Nephron (organoid): ENCODE data around the gene IL23R.

Experiments used
- H3K27ac Mint-ChIP-seq, 3 experiments: 2 replicates each; pipeline ENCODE4 v1.8.0; 2020; ENCODE audit warnings: mixed read lengths in 3 of 3, mild to moderate bottlenecking in 2 of 3, moderate library complexity in 1 of 3
- H3K27me3 Mint-ChIP-seq: 2 replicates; pipeline ENCODE4 v1.8.0; 2021; ENCODE audit warnings: low read depth, mild to moderate bottlenecking, moderate library complexity, mixed read lengths
- H3K36me3 Mint-ChIP-seq: 2 replicates; pipeline ENCODE4 v1.8.0; 2020; ENCODE audit warnings: low read depth, mixed read lengths
- H3K4me1 Mint-ChIP-seq: 2 replicates; pipeline ENCODE4 v1.8.0; 2020; ENCODE audit warnings: mixed read lengths
- H3K4me3 Mint-ChIP-seq, 3 experiments: 2 replicates each; pipeline ENCODE4 v1.8.0; 2020; ENCODE audit warnings: mild to moderate bottlenecking in 3 of 3, mixed read lengths in 3 of 3, moderate library complexity in 2 of 3
- H3K9me3 Mint-ChIP-seq: 2 replicates; pipeline ENCODE4 v1.8.0; 2020; ENCODE audit warnings: mixed read lengths
- TF ChIP-seq, protein P1 (sequence below), 3 experiments: fragments of 200-600 bp; sonication (generic); IDR thresholded peaks; one replicate each; pipeline ENCODE4 v1.5.0; 2021; ENCODE audit warnings: antibody characterized with exemption in 3 of 3; ENCODE audit not compliant: unreplicated experiment in 3 of 3

The IL23R gene

DNA sequence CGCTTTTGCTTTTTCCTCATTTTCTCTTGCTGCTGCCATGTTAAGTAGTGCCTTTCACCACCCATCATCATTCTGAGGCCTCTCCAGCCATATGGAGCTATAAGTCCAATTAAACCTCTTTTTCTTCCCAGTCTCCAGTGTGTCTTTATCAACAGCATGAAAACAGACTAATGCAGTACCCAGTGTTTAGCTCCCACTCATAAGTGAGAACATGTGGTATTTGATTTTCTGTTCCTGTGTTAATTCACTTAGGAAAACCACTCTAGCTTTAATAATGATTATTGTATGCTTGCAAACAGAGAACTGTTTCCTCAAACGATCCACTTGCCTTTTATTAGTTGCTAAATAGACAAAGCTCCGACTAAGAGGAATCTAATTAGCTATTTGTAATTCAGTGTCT, 43.3 kb downstream of the IL23R start:
- no peak overlapping the region for H3K4me3 Mint-ChIP-seq
- TF ChIP-seq, protein P1, sequence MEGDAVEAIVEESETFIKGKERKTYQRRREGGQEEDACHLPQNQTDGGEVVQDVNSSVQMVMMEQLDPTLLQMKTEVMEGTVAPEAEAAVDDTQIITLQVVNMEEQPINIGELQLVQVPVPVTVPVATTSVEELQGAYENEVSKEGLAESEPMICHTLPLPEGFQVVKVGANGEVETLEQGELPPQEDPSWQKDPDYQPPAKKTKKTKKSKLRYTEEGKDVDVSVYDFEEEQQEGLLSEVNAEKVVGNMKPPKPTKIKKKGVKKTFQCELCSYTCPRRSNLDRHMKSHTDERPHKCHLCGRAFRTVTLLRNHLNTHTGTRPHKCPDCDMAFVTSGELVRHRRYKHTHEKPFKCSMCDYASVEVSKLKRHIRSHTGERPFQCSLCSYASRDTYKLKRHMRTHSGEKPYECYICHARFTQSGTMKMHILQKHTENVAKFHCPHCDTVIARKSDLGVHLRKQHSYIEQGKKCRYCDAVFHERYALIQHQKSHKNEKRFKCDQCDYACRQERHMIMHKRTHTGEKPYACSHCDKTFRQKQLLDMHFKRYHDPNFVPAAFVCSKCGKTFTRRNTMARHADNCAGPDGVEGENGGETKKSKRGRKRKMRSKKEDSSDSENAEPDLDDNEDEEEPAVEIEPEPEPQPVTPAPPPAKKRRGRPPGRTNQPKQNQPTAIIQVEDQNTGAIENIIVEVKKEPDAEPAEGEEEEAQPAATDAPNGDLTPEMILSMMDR (IDR thresholded peaks at IDR 0.05; ENCODE audit: unreplicated experiment in 3 of 3): no peak
- no peaks in the 10 kb centered on the region for H3K27me3 Mint-ChIP-seq
- no peaks in the 10 kb centered on the region for H3K36me3 Mint-ChIP-seq
- H3K4me1 Mint-ChIP-seq: no peaks in the 10 kb centered on the region
- no peaks in the 10 kb centered on the region for H3K9me3 Mint-ChIP-seq
- no peak overlapping the region for H3K27ac Mint-ChIP-seq

DNA sequence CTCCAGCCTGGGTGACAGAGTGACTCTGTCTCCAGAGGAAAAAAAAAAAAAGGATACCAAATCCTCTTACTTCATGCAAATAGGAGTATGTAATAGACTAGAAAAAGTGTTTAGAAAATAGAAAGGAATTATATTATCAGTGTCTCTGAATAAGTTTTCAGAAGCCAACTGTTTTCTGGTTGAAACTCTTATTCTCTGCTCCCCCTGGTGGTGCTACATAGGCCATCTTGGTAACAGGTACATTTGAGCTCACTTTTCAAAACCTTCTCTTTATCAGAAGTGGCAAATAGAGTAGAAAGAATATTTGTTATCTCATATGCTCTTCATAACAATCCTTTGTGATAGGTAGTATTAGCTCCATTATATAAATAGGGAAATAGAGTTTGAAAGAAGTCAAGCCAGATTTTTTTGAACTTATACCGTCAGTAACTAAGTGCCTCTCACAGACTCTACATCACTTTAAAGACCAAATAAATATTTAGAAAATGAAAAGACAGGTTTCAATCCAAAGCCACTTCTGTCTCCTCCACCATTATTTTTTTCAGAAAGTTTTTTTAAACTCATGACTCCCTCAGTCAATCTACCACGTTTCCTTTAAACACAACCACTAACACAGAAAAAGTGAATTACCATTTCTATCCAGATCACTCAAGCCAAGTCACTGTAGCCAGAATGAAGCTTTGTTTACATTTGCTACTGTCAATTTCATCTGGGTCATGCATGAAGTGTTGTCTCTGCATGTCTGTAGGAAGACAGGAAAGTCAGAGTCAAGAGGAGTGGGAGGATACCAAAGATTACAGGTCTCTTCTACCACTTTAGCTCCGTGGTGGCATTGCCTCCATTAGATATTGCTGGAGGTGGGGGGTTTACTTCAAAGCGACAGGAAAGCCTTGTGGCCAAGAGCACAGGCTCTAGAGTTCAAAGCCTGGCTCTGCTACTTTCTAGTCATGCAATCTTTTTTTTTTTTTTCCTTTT, 45.6 kb downstream of the IL23R start:
- H3K9me3 Mint-ChIP-seq: no peaks in the 10 kb centered on the region
- H3K27me3 Mint-ChIP-seq: no peaks in the 10 kb centered on the region
- H3K4me3 Mint-ChIP-seq: no peak overlapping the region
- no peaks in the 10 kb centered on the region for H3K4me1 Mint-ChIP-seq
- no peaks in the 10 kb centered on the region for H3K36me3 Mint-ChIP-seq
- TF ChIP-seq, protein P1 (IDR thresholded peaks at IDR 0.05; ENCODE audit: unreplicated experiment in 3 of 3): peak; percentile 59 to 61 (median 60)
- peak overlapping the region in 1 of 3 experiments; percentile 11 for H3K27ac Mint-ChIP-seq

DNA sequence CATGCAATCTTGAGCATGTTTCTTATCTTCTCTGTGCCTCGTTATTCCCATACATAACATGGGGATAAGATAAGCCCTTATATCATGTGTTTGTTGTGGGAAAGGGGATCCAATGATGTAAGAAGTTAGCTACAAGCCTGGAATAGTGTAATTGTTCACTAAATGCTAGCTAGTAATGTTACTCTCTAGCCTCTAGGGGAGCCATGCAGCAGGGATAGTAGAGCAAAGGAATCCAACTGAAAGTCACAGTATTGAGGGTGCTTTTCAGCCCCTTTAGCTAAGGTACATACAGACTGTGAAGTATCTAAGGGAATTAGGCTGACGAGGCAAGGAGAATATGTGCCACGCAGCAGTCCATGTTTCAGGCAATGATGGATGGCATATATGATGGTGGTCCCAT, 46.9 kb downstream of the IL23R start:
- peak overlapping the region in 1 of 3 experiments; percentile 12 for H3K27ac Mint-ChIP-seq
- TF ChIP-seq, protein P1 (IDR thresholded peaks at IDR 0.05; ENCODE audit: unreplicated experiment in 3 of 3): peak; percentile 42 to 59 (median 48)
- H3K36me3 Mint-ChIP-seq: no peaks in the 10 kb centered on the region
- no peak overlapping the region for H3K4me3 Mint-ChIP-seq
- peaks cover 5% of the 10 kb centered on the region for H3K4me1 Mint-ChIP-seq
- no peaks in the 10 kb centered on the region for H3K27me3 Mint-ChIP-seq
- H3K9me3 Mint-ChIP-seq: no peaks in the 10 kb centered on the region

DNA sequence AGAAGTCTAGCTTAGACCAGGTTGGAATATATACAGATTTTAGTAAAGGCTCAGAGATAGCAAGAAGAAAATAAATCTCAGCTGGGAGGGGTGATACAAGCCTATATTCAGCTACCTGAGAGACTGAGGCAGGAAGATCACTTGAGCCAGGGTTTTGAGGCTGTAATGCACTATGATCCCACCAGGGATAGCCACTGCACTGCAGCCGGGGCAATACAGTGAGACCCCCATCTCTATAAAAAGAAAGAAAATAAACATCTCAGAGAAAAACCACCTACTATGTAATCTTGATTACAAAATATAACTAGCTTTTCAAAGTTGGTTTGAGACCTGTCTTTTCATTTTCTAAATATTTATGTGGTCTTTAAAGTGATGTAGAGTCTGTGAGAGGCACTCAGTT, 47.7 kb downstream of the IL23R start:
- Mint-ChIP-seq H3K36me3 (no peaks in the 10 kb centered on the region), H3K27me3 (no peaks in the 10 kb centered on the region), H3K27ac (no peak overlapping the region), H3K4me1 (peaks cover 5% of the 10 kb centered on the region), H3K9me3 (no peaks in the 10 kb centered on the region), H3K4me3 (no peak overlapping the region)
- TF ChIP-seq, protein P1 (IDR thresholded peaks at IDR 0.05; ENCODE audit: unreplicated experiment in 3 of 3): no peak

DNA sequence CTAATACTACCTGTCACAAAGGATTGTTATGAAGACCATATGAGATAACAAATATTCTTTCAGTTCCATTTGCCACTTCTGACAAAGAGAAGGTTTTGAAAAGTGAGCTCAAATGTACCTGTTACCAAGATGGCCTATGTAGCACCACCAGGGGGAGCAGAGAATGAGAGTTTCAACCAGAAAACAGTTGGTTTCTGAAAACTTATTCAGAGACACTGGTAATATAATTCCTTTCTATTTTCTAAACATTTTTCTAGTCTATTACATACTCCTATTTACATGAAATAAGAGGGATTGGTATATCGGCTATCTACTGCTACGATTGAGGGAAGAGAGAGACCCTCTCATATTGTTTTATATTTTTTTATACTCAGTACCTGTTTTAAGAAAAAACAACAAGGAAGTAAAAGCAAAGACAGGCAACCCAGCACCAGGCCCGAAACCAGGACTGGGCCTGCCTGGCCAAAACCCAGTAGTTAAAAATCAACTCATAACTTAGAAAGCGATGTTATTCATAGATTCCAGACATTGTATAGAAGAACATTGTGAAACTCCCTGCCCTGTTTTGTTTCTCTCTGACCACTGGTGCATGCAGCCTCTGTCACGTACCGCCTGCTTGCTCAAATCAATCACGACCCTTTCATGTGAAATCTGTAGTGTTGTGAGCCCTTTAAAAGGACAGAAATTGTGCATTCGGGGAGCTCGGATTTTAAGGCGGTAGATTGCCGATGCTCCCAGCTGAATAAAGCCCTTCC, 48.3 kb downstream of the IL23R start:
- H3K9me3 Mint-ChIP-seq: no peaks in the 10 kb centered on the region
- peak overlapping the region in 2 of 3 experiments; percentile 30 to 71 for H3K27ac Mint-ChIP-seq
- TF ChIP-seq, protein P1 (IDR thresholded peaks at IDR 0.05; ENCODE audit: unreplicated experiment in 3 of 3): peak; percentile 54 to 69 (median 65)
- no peaks in the 10 kb centered on the region for H3K36me3 Mint-ChIP-seq
- H3K4me1 Mint-ChIP-seq: peaks cover 5% of the 10 kb centered on the region
- no peaks in the 10 kb centered on the region for H3K27me3 Mint-ChIP-seq
- no peak overlapping the region for H3K4me3 Mint-ChIP-seq
